Measurements from ENCODE around the gene VPS13C. TPM values are rescaled to one million over a fixed set of nuclear protein-coding genes. Genes with fewer than 3 reads are reported as not detected.
"Not testable (repeated sequence)": the region's sequence is repeated elsewhere in the genome, so short reads cannot be mapped to it uniquely, and the experiment has no call there.

The VPS13C gene
- total RNA-seq, 2 donors from 2014 or later = 33.2 to 34.5 TPM

GRCh38 chr15:62054979-62055378 lies 5.3 kb downstream of the VPS13C start:
- ATAC-seq (no peak), DNase-seq (no peak)
- intact Hi-C loops (cut with DNase I) = no loop called here

DNA sequence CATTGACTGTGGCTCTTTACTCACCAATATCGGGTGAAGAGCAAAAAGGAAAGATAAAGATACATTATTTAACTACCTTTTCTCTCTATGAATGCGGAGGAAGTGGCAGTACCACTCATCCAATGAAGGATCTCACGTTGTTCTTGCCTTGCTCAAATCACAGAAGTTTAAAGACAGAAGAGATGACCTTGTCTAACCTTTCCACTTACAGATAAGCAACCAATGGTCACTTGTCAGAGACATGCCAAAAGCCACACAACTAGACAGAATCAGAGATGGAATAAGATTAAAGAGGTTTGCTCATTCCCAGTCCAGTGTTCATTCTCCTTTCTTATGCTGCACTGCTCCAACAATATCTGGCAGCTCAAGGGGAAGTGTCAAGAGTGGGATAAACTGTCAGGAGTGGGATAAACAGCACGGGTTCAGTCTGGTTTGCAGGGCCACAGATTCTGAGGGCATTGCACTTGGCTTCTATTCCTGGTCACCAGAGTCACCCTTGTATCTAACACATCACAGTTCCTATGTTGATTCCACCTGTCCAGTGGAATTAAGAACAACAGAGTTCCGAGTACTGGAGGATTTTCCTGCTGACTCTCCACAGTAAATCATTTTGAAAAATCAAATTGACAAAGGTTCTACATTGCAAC lies 6.7 kb downstream of the VPS13C start:
- ATAC-seq (peak in 1 of 2 donors; percentile 44), DNase-seq (no peak)
- intact Hi-C loops (cut with DNase I) = no loop called here

DNA sequence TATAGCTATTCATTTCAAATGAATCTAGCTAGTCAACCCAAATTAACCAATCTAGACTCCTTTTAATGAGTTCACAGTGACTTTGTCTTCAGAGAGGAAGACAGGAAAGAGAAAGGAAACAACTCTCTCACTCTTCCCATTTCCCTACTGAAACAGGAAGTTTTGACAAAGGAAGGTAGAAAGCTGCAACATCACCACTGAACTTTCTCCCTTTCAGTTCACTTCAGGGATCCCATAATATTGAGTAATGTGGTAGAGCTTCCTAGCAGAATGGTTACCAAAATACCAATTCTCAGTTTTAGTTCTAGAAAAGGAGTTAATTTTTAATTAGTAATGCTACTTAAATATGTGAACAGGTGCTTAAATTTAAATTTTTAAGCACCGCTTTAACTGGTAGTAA lies 7.5 kb downstream of the VPS13C start:
- DNase-seq (no peak), ATAC-seq (no peak)
- intact Hi-C loops (cut with DNase I) = no loop called here

- ATAC-seq (no peak), DNase-seq (no peak)
- intact Hi-C loops (cut with DNase I) = no loop called here
Observed at GRCh38 chr15:62051166-62051565, 9.1 kb downstream of the VPS13C start.

DNA sequence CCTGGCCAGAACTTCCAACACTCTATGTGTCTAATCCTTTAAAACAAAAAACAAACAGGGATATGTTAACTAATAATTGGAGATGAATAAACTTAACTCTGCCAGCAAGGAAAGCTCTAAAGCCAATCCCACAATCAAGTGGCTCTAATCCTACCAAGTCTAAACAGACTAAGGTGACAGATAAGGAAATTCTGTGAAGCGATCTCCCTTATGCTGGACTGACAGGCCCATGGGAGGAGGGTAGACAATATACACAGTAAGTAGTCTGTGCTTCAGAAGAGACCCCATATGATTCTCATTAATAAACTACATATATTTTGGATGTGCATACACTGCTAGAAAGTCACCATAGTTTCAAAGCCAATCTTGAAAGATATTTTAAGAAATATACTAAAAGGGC lies 10.1 kb downstream of the VPS13C start:
- ATAC-seq (no peak), DNase-seq (no peak)
- intact Hi-C loops (cut with DNase I) = no loop called here

DNA sequence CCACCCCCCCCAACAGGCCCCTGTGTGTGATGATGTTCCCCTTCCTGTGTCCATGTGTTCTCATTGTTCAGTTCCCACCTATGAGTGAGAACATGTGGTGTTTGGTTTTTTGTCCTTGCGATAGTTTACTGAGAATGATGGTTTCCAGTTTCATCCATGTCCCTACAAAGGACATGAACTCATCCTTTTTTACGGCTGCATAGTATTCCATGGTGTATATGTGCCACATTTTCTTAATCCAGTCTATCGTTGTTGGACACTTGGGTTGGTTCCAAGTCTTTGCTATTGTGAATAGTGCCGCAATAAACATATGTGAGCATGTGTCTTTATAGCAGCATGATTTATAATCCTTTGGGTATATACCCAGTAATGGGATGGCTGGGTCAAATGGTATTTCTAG lies 12.0 kb downstream of the VPS13C start:
- intact Hi-C loops (cut with DNase I); DNase-seq; ATAC-seq: not testable (repeated sequence)

- intact Hi-C loops (cut with DNase I) = no loop called here
- DNase-seq (no peak), ATAC-seq (no peak)
Observed at GRCh38 chr15:62047282-62047827, 12.9 kb downstream of the VPS13C start.

DNA sequence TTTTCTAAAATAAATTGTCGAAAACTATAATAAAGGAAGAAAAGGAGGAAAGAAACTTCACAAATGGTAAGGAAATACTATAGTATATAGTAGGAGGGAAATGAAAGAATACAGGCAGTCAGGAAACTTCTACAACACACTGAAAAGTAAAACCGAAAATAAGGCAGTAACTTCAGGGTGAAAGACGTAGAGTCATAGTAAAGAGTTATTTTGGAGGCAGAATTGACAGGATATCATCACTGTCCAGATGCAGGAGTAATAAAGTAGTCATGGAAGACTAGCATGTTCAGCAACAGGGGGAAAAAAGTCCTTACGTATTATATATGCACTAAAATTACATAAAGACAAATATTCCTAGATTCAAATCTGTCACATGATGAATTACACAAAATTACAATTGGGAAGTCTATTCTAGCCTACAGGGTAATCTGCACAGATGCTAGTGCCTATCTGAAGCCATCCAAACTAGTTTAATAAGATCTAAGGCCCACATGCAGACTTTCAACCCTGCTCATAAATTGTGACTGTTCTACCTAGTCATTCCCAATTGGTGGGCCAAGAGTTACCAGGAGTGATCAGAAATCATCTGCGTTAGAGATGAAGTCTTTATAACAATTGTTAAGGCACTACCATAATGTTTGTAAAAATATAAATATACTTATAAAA lies 14.0 kb downstream of the VPS13C start:
- DNase-seq = no peak
- no peak for ATAC-seq
- intact Hi-C loops (cut with DNase I) = no loop called here

DNA sequence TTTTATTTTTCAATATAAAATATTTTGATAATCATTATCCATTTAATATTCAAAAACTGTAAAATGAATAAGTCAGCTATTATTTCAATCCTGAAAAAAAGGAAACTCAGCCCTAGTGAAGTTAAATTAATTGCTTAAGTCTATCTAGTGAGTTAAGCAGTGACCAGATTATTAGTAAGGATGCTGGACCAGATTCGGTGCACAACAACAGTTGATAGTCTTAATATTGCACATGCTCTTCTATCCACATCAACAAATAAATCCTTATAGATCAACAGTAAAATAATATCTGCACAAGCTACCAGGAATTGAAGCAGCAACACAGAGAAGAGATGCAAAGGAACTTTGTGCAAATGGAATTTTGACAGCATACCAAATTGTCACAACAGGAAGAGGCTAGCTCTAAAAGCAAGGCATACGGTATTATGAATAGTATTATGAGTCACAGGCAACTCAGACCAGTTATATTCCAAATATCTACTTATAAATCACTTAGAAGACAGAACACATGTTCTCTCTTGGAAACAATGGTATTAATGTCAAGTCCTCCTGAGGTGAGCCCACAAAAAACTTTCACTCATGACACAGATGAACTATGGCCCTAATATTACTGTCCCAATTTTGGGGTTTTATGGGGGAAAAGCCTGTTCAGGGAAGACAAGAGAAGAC lies 24.9 kb downstream of the VPS13C start:
- intact Hi-C loops (cut with DNase I) = no loop called here
- ATAC-seq = no peak
- no peak for DNase-seq

DNA sequence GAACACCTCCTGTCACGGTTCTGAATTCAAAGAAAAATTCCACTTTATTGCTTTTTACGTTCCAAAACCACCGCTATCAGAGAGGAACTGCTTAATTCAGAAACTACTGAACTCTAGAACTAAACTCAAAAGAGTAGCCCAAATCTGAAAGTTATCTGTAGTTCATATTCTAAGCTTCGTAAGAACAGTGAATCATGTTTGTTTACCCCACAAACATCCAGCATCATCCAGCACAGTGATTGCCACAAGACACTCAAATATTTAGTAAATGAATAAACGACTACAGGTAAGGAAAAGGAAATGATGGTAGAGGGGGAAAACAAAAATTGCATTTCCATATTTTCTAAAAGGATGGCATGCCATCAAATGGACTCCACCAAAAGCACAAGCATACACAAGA lies 32.3 kb downstream of the VPS13C start:
- intact Hi-C loops (cut with DNase I) = no loop called here
- ATAC-seq (no peak), DNase-seq (no peak)

- intact Hi-C loops (cut with DNase I) = no loop called here
- no peak for DNase-seq
- ATAC-seq = no peak
Observed at GRCh38 chr15:62027263-62027565, 33.0 kb downstream of the VPS13C start.

DNA sequence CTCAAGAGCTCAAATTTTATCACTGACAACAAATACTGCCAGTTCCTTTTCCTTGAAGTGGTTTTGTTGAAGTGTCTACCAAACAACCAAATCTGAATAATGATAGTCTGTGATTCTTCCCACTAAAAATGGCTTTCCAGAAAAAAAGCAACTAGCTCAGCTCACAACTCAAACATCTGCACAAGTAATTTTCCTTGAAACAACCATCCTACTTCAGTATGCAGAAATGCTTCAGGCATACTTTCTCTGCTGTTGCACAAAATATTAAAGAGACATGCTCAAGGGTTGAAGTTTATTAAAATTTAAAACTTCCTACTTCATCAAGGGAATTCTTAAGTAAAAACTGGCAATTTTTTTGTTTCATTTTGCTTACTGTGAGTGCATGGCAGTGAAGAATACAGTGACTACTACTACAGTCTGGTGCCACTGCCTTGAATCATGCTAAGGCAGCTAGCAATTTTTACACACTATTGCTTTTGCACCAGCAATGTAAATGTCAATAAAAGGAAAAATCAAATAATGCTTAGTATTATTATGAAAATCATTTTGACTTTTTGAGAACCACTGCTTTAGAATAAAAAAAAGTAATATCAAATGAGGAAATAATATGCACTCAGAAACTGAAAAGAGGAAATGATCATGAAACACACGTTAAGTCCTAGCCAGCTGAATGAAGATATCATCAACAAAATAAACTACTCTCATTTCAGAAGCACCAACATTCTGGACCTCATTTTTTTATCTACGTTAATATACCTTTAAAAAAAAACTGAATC lies 33.6 kb downstream of the VPS13C start:
- no peak for ATAC-seq
- intact Hi-C loops (cut with DNase I) = no loop called here

GRCh38 chr15:62021991-62022600 lies 38.2 kb downstream of the VPS13C start:
- no peak for ATAC-seq
- intact Hi-C loops (cut with DNase I) = no loop called here
- DNase-seq = no peak

More for the DNA sequence above, 33.6 kb downstream of the VPS13C start:
- DNase-seq = no peak

- ATAC-seq = no peak
- intact Hi-C loops (cut with DNase I) = no loop called here
Observed at GRCh38 chr15:62020576-62021160, 39.6 kb downstream of the VPS13C start.

GRCh38 chr15:62005354-62005753 lies 54.9 kb downstream of the VPS13C start:
- intact Hi-C loops (cut with DNase I); ATAC-seq; DNase-seq: not testable (repeated sequence)

More at GRCh38 chr15:62020576-62021160, 39.6 kb downstream of the VPS13C start:
- no peak for DNase-seq

GRCh38 chr15:61997786-61998185 lies 62.5 kb downstream of the VPS13C start:
- no peak for DNase-seq
- ATAC-seq = peak in 1 of 2 donors; percentile 54
- intact Hi-C loops (cut with DNase I) = no loop called here

GRCh38 chr15:61996056-61996635 lies 64.1 kb downstream of the VPS13C start:
- intact Hi-C loops (cut with DNase I) = no loop called here
- ATAC-seq = no peak
- no peak for DNase-seq

- intact Hi-C loops (cut with DNase I) = no loop called here
- DNase-seq (no peak), ATAC-seq (peak in 1 of 2 donors; percentile 37)
Observed at GRCh38 chr15:61994216-61994615, 66.0 kb downstream of the VPS13C start.
